Measurements from ENCODE around the gene C20orf144.

The C20orf144 gene

GRCh38 chr20:33660685-33661058 lies 1.5 kb upstream of the C20orf144 start:
- Histone ChIP-seq H3K27me3 (ENCODE audit: insufficient read depth, low read length, poor library complexity) (no peaks in the 10 kb centered on the region), H3K36me3 (ENCODE audit: insufficient read depth, low read length) (peaks cover 3% of the 10 kb centered on the region; the same call in 1 of the 2 replicates), H3K4me2 (ENCODE audit: insufficient read depth, low read length) (no peak overlapping the region), H3K4me3 (ENCODE audit: low read depth in 1 of 2, low read length in 2 of 2) (no peak overlapping the region), H2AFZ (ENCODE audit: low read depth, low read length) (no peak overlapping the region), H3K9me3 (ENCODE audit: insufficient read depth, low read length, severe bottlenecking) (no peaks in the 10 kb centered on the region), H3K79me2 (ENCODE audit: insufficient read depth, low read length) (no peaks in the 10 kb centered on the region), H3K4me1 (ENCODE audit: insufficient read depth, low read length) (peaks cover 21% of the 10 kb centered on the region), H4K20me1 (ENCODE audit: insufficient read depth, low read length) (no peaks in the 10 kb centered on the region), H3K27ac (ENCODE audit: low read length) (no peak overlapping the region), H3K9ac (ENCODE audit: low read depth, low read length) (no peak overlapping the region)
- TF ChIP-seq CTCF (IDR thresholded peaks at IDR 0.05; ENCODE audit: borderline replicate concordance, extremely low read depth, low read length, poor library complexity, severe bottlenecking): no peak
- no peak for TF ChIP-seq EZH2 (IDR thresholded peaks at IDR 0.05; ENCODE audit: borderline replicate concordance, low read depth, low read length, severe bottlenecking)
- ATAC-seq (ENCODE audit: insufficient read depth, low read depth) (no peak), DNase-seq (no peak)

- Histone ChIP-seq H3K27me3 (ENCODE audit: insufficient read depth, low read length, poor library complexity) (no peaks in the 10 kb centered on the region), H2AFZ (ENCODE audit: low read depth, low read length) (peak overlapping the region; percentile 94), H3K9me3 (ENCODE audit: insufficient read depth, low read length, severe bottlenecking) (no peaks in the 10 kb centered on the region), H3K9ac (ENCODE audit: low read depth, low read length) (peak overlapping the region; percentile 92), H3K27ac (ENCODE audit: low read length) (peak overlapping the region; percentile 88), H3K36me3 (ENCODE audit: insufficient read depth, low read length) (peaks cover 1% of the 10 kb centered on the region; the same call in 1 of the 2 replicates), H3K4me2 (ENCODE audit: insufficient read depth, low read length) (peak overlapping the region; percentile 84), H4K20me1 (ENCODE audit: insufficient read depth, low read length) (no peaks in the 10 kb centered on the region), H3K4me1 (ENCODE audit: insufficient read depth, low read length) (peaks cover 21% of the 10 kb centered on the region), H3K4me3 (ENCODE audit: low read depth in 1 of 2, low read length in 2 of 2) (peak overlapping the region; percentile 59 to 84; a peak in 3 of 4 replicates), H3K79me2 (ENCODE audit: insufficient read depth, low read length) (no peaks in the 10 kb centered on the region)
- peak; percentile 89 for DNase-seq
- ATAC-seq (ENCODE audit: insufficient read depth, low read depth): peak; percentile 94
- TF ChIP-seq CTCF (IDR thresholded peaks at IDR 0.05; ENCODE audit: borderline replicate concordance, extremely low read depth, low read length, poor library complexity, severe bottlenecking): no peak
- no peak for TF ChIP-seq EZH2 (IDR thresholded peaks at IDR 0.05; ENCODE audit: borderline replicate concordance, low read depth, low read length, severe bottlenecking)
Observed at GRCh38 chr20:33663161-33664084, 1.3 kb downstream of the C20orf144 start.

- DNase-seq: no peak
- Histone ChIP-seq H3K27me3 (ENCODE audit: insufficient read depth, low read length, poor library complexity) (no peaks in the 10 kb centered on the region), H3K9me3 (ENCODE audit: insufficient read depth, low read length, severe bottlenecking) (no peaks in the 10 kb centered on the region), H3K4me1 (ENCODE audit: insufficient read depth, low read length) (peaks cover 21% of the 10 kb centered on the region), H3K4me2 (ENCODE audit: insufficient read depth, low read length) (peak overlapping the region; percentile 84), H3K27ac (ENCODE audit: low read length) (peak overlapping the region; percentile 88), H3K36me3 (ENCODE audit: insufficient read depth, low read length) (peaks cover 9% of the 10 kb centered on the region; the same call in 1 of the 2 replicates), H3K9ac (ENCODE audit: low read depth, low read length) (peak overlapping the region; percentile 92), H3K79me2 (ENCODE audit: insufficient read depth, low read length) (no peaks in the 10 kb centered on the region), H2AFZ (ENCODE audit: low read depth, low read length) (peak overlapping the region; percentile 94), H3K4me3 (ENCODE audit: low read depth in 1 of 2, low read length in 2 of 2) (peak overlapping the region; percentile 59 to 84; a peak in 3 of 4 replicates), H4K20me1 (ENCODE audit: insufficient read depth, low read length) (no peaks in the 10 kb centered on the region)
- TF ChIP-seq CTCF (IDR thresholded peaks at IDR 0.05; ENCODE audit: borderline replicate concordance, extremely low read depth, low read length, poor library complexity, severe bottlenecking): no peak
- TF ChIP-seq EZH2 (IDR thresholded peaks at IDR 0.05; ENCODE audit: borderline replicate concordance, low read depth, low read length, severe bottlenecking): no peak
- ATAC-seq (ENCODE audit: insufficient read depth, low read depth): peak; percentile 12; the same call in 2 of the 3 replicates
Observed at GRCh38 chr20:33664085-33664761, 2.1 kb downstream of the C20orf144 start.
